Lung (tissue), 12 donors: Measurements from ENCODE around the gene TEX2. TPM values are rescaled to one million over a fixed set of nuclear protein-coding genes. Genes with fewer than 3 reads are reported as not detected.

ENCODE experiments used
- ATAC-seq: fragments of 200-7000 bp; cut with Tn5 transposase; one replicate; pipeline ENCODE4 v1.9.1; 2020; ENCODE audit warnings: moderate number of reproducible peaks; ENCODE audit not compliant: insufficient read depth, low FRiP score
- DNase-seq, 3 donors: peaks; one replicate each; pipeline ENCODE4 v3.0.0-alpha.2; 2013 to 2017
- H3K27ac ChIP-seq, 2 donors: one replicate each; pipeline ENCODE4 v1.5.1; 2013; ENCODE audit warnings: mild to moderate bottlenecking in 2 of 2, moderate library complexity in 2 of 2, control low read depth in 1 of 2, inconsistent platforms in 1 of 2, low read depth in 1 of 2, low read length in 1 of 2
- H3K27me3 ChIP-seq, 3 donors: one replicate each; pipeline ENCODE4 v1.5.1; 2013; ENCODE audit warnings: low read length in 2 of 3; ENCODE audit not compliant: control insufficient read depth in 3 of 3, insufficient read depth in 3 of 3
- H3K36me3 ChIP-seq, 4 donors: one replicate each; pipeline ENCODE4 v1.5.1; 2013; ENCODE audit warnings: low read length in 4 of 4, mild to moderate bottlenecking in 1 of 4, moderate library complexity in 1 of 4; ENCODE audit not compliant: control insufficient read depth in 4 of 4, insufficient read depth in 4 of 4
- H3K4me1 ChIP-seq, 5 donors: one replicate each; pipeline ENCODE4 v1.5.1; 2013; ENCODE audit warnings: low read length in 5 of 5, mild to moderate bottlenecking in 2 of 5, moderate library complexity in 1 of 5; ENCODE audit not compliant: control insufficient read depth in 5 of 5, insufficient read depth in 5 of 5
- H3K4me3 ChIP-seq: one replicate; pipeline ENCODE4 v1.5.1; 2013; ENCODE audit warnings: mild to moderate bottlenecking, control low read depth, moderate library complexity
- H3K9ac ChIP-seq, 2 donors: one replicate each; pipeline ENCODE4 v1.5.1; 2013; ENCODE audit warnings: low read length in 2 of 2, control low read depth in 1 of 2; ENCODE audit not compliant: insufficient read depth in 1 of 2
- H3K9me3 ChIP-seq, 4 donors: one replicate each; pipeline ENCODE4 v1.5.1; 2013; ENCODE audit warnings: low read length in 3 of 4, mild to moderate bottlenecking in 1 of 4, moderate library complexity in 1 of 4; ENCODE audit not compliant: control insufficient read depth in 4 of 4, insufficient read depth in 3 of 4
- CTCF ChIP-seq: IDR thresholded peaks from 2 replicates; pipeline ENCODE4 v1.5.1; 2012; ENCODE audit warnings: mild to moderate bottlenecking; ENCODE audit errors: control extremely low read depth, extremely low read depth
- WGBS, 2 donors: extraction: QIAGEN DNeasy Blood & Tissue Kit; methylation state at CpG; one replicate each; pipeline ENCODE4 v1.1.7; 2013; 5-methylcytosine and 5-hydroxymethylcytosine counted together
- polyA plus RNA-seq, 2 donors: library from polyadenylated mRNA; stranded (reverse); fragments of 200-250 nt; gene quantifications; one replicate each; pipeline ENCODE4 v1.2.1, GENCODE V29; 2013
- total RNA-seq, 2 donors: library from RNA; depleted of rRNA in 1 of 2; stranded (reverse); fragments of >200 nt in 1 of 2; gene quantifications; one replicate each; pipeline ENCODE4 v1.2.1, GENCODE V29; 2014 to 2021
- donor health status: control.
- donor health status: control.
- donor health status: Bipolar disorder and iron deficiency.
- donor health status: healthy.
- donor health status: DM: yes; HTN: yes; CAD: no.

The TEX2 gene
- total and polyA plus RNA-seq, 4 donors = 10.0 to 42.8 (median 28.8) TPM

GRCh38 chr17:64229815-64230728, 33.0 kb downstream of the TEX2 start:
- no peaks in the 10 kb centered on the region for H3K36me3 ChIP-seq
- H3K27ac ChIP-seq = peak overlapping the region; percentile 43 to 58
- DNase-seq = no peak
- no peak overlapping the region for H3K9ac ChIP-seq
- no peaks in the 10 kb centered on the region for H3K27me3 ChIP-seq
- 87 to 93% methylated on average over 8 of the region's 8 CpGs for WGBS, 2 donors
- peaks cover 6 to 21% (median 11%) of the 10 kb centered on the region in 5 donors for H3K4me1 ChIP-seq
- TF ChIP-seq CTCF = no peak
- H3K4me3 ChIP-seq = no peak overlapping the region
- no peak for ATAC-seq
- H3K9me3 ChIP-seq = no peaks in the 10 kb centered on the region

GRCh38 chr17:64226132-64226531, 36.9 kb downstream of the TEX2 start:
- Histone ChIP-seq H3K27me3 (no peaks in the 10 kb centered on the region), H3K27ac (no peak overlapping the region), H3K4me3 (no peak overlapping the region), H3K4me1 (peaks cover 3 to 11% (median 7%) of the 10 kb centered on the region in 5 donors), H3K9ac (no peak overlapping the region), H3K36me3 (no peaks in the 10 kb centered on the region), H3K9me3 (no peaks in the 10 kb centered on the region)
- ATAC-seq (no peak), DNase-seq (no peak)
- TF ChIP-seq CTCF = no peak
- 85 to 92% methylated on average over 1 of the region's 1 CpG for WGBS, 2 donors

GRCh38 chr17:64225410-64225809, 37.6 kb downstream of the TEX2 start:
- no peak for DNase-seq
- Histone ChIP-seq H3K27ac (no peak overlapping the region), H3K9me3 (no peaks in the 10 kb centered on the region), H3K4me3 (no peak overlapping the region), H3K27me3 (no peaks in the 10 kb centered on the region), H3K9ac (no peak overlapping the region), H3K4me1 (peaks cover 0 to 7% (median 2%) of the 10 kb centered on the region in 5 donors), H3K36me3 (no peaks in the 10 kb centered on the region)
- TF ChIP-seq CTCF = no peak
- WGBS, 2 donors = 90 to 95% methylated on average over 3 of the region's 3 CpGs
- no peak for ATAC-seq
